ENCODE measurements around the gene CATSPERD. TPM values are rescaled to one million over a fixed set of nuclear protein-coding genes. Genes with fewer than 3 reads are reported as not detected.

The CATSPERD gene
- total RNA-seq, 1 donor from 2014 or later: not detected

DNA sequence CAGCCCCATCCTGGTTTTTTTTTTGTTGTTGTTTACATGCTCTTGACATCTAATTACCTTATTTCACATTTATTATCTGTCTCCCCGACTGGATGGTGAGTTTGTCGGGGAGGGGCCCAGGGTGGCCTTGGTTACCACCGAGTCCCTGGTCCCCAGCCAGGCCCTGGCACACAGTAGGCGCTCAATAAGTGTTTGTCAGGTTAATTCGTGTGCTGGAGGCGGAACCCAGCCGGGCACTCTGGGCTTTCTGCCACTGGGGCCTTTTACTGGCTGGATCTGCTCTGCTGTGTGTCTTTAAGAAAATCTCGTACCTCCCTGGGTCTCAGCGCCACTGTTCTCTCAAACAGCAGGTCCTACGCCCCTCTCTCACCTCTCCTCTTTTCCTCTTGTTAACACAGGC is 89.0 kb downstream of the CATSPERD start:
- Mint-ChIP-seq H3K27ac (no peak overlapping the region), H3K4me3 (no peak overlapping the region), H3K4me1 (peaks cover 4% of the 10 kb centered on the region), H3K9me3 (no peaks in the 10 kb centered on the region), H3K36me3 (ENCODE audit: low read depth) (no peaks in the 10 kb centered on the region), H3K27me3 (no peaks in the 10 kb centered on the region)
- POLR2A ChIA-PET: no interaction called here
- CTCF ChIA-PET: no interaction called here
- ATAC-seq (ENCODE audit: low read depth) (no peak), DNase-seq (no peak)
- TF ChIP-seq CTCF (IDR thresholded peaks at IDR 0.05): no peak
- intact Hi-C loops (cut with micrococcal nuclease): no loop called here

DNA sequence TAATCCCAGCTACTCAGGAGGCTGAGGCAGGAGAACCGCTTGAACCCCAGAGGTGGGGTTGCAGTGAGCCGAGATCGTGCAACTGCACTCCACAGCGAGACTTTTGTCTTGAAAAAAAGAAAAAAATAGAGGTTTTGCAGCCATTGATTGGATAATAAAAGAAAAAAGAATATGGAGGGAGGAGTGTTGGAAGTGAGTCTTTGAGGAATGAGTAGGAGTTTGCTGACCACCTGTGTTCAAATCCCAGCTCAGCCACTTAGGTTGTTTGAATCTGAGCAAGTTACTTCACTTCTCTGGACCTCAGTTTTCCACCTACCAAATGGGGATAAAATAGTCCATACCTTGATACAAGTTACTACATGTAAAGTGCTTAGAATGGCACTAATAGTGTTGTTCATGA is 90.7 kb downstream of the CATSPERD start:
- Mint-ChIP-seq H3K4me1 (no peaks in the 10 kb centered on the region), H3K4me3 (no peak overlapping the region), H3K27me3 (no peaks in the 10 kb centered on the region), H3K9me3 (no peaks in the 10 kb centered on the region), H3K36me3 (ENCODE audit: low read depth) (no peaks in the 10 kb centered on the region), H3K27ac (no peak overlapping the region)
- no peak for TF ChIP-seq CTCF (IDR thresholded peaks at IDR 0.05)
- DNase-seq (no peak), ATAC-seq (ENCODE audit: low read depth) (no peak)
- intact Hi-C loops (cut with micrococcal nuclease): no loop called here
- POLR2A ChIA-PET: no interaction called here
- CTCF ChIA-PET: no interaction called here

GRCh38 chr19:5814123-5814851 is 93.8 kb downstream of the CATSPERD start:
- Mint-ChIP-seq H3K27me3 (peaks cover 4% of the 10 kb centered on the region), H3K4me3 (no peak overlapping the region), H3K4me1 (no peaks in the 10 kb centered on the region), H3K27ac (no peak overlapping the region), H3K9me3 (no peaks in the 10 kb centered on the region), H3K36me3 (ENCODE audit: low read depth) (no peaks in the 10 kb centered on the region)
- ATAC-seq (ENCODE audit: low read depth) (no peak), DNase-seq (no peak)
- intact Hi-C loops (cut with micrococcal nuclease): no loop called here
- CTCF ChIA-PET: interaction anchor here (1.5 kb wide), 1 partner anchor 10 kb away, joined by 3 read pairs; no protein-coding TSS in a partner anchor
- TF ChIP-seq CTCF (IDR thresholded peaks at IDR 0.05): no peak
- POLR2A ChIA-PET: no interaction called here

DNA sequence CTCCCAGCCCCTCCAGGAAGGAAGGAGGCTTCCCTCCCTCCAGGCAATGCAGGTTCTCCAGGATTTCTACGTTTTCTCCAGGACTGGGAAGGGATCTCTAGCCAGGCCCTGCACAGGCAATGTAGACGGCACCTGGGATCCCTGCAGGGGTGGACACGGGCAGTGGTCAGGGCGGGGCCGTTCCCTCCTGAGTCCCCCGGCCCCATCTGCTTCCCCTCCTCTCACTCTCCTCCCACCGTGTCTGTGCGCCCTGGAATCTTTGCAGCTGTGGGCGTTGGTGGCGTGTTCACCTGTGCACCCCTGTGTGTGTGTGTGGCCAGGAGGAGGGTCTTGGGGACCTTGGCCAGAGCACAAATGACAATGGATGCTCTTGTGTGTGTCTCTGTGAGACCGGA is 94.4 kb downstream of the CATSPERD start:
- Mint-ChIP-seq H3K36me3 (ENCODE audit: low read depth) (no peaks in the 10 kb centered on the region), H3K4me3 (no peak overlapping the region), H3K4me1 (no peaks in the 10 kb centered on the region), H3K27ac (no peak overlapping the region), H3K9me3 (no peaks in the 10 kb centered on the region), H3K27me3 (peaks cover 4% of the 10 kb centered on the region)
- DNase-seq (no peak), ATAC-seq (ENCODE audit: low read depth) (no peak)
- ChIA-PET CTCF (interaction anchor here (1.5 kb wide), 1 partner anchor 11 kb away, joined by 3 read pairs; no protein-coding TSS in a partner anchor), POLR2A (no interaction called here)
- intact Hi-C loops (cut with micrococcal nuclease): no loop called here
- no peak for TF ChIP-seq CTCF (IDR thresholded peaks at IDR 0.05)

DNA sequence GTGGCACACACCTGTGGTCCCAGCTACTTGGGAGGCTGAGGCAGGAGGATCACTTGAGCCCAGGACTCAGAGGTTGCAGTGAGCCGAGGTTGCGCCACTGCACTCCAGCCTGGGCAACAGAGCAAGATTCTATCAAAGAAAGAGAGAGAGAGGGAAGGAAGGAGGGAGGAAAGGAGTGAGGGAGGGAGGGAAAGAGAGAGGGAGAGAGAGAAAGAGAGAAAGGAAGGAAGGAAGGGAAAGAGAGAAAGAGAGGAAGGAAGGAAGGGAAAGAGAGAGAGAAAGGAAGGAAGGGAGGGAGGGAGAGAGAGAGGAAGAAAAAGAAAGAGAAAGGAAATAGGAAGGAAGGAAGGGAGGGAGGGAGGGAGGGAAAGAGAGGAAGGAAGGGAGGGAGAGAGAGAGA is 96.8 kb downstream of the CATSPERD start:
- CTCF ChIA-PET: no interaction called here
- no peak overlapping the region for H3K4me3 Mint-ChIP-seq
- intact Hi-C loops (cut with micrococcal nuclease): no loop called here
- peaks cover 4% of the 10 kb centered on the region for H3K27me3 Mint-ChIP-seq
- no peaks in the 10 kb centered on the region for H3K9me3 Mint-ChIP-seq
- H3K27ac Mint-ChIP-seq: no peak overlapping the region
- POLR2A ChIA-PET: no interaction called here
- no peaks in the 10 kb centered on the region for H3K36me3 Mint-ChIP-seq (ENCODE audit: low read depth)
- no peak for TF ChIP-seq CTCF (IDR thresholded peaks at IDR 0.05)
- no peak for ATAC-seq (ENCODE audit: low read depth)
- H3K4me1 Mint-ChIP-seq: no peaks in the 10 kb centered on the region
- DNase-seq: no peak
